ENCODE results near the gene CILP2. TPM values are rescaled to one million over a fixed set of nuclear protein-coding genes. Genes with fewer than 3 reads are reported as not detected.

The CILP2 gene
- total and polyA plus RNA-seq, 2 of the 8 experiments (the other 6 are each of a cell fraction or from before 2014, with no cell fraction given): 4.4 to 5.8 TPM

DNA sequence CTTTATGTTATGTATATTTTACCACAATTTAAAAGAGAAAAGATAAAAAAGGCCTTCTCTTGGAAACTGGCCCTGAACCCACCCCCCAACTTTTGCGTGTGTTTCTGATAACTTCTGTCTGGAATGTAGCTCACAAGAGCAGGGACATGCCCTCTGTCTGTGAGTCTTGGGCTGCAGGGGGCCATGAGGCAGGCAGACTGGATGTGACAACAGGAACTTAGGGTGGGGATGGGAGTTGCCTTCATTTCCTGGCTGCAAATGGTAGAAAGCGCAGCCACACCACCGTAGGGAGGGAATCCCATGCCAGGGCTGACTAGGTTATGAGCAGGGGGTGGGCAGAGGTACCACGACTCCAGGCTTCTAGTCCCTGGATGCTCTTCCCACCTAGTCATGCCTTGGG, 21.9 kb downstream of the CILP2 start (continued):
- TF ChIP-seq CBX8 (IDR thresholded peaks at IDR 0.05; ENCODE audit: borderline replicate concordance, low read depth, low read length) (no peak), SIRT6 (IDR thresholded peaks at IDR 0.05; ENCODE audit: low read length) (no peak), HDAC2 (IDR thresholded peaks at IDR 0.05; ENCODE audit: borderline replicate concordance in 1 of 2, low read depth in 2 of 2, low read length in 2 of 2) (no peak)

All from H1 (cell line).